Activated naive CD8-positive, alpha-beta T cell (primary cell): Measurements from ENCODE around the gene NBPF15.
"Not testable (repeated sequence)": the region's sequence is repeated elsewhere in the genome, so short reads cannot be mapped to it uniquely, and the experiment has no call there.

Experiments
- H3K27ac Mint-ChIP-seq: one replicate; pipeline ENCODE4 v1.8.0; 2021; ENCODE audit warnings: mixed read lengths
- H3K27me3 Mint-ChIP-seq: one replicate; pipeline ENCODE4 v1.8.0; 2021; ENCODE audit warnings: mixed read lengths
- H3K36me3 Mint-ChIP-seq: one replicate; pipeline ENCODE4 v1.8.0; 2021; ENCODE audit warnings: mixed read lengths
- H3K4me1 Mint-ChIP-seq: one replicate; pipeline ENCODE4 v1.8.0; 2021; ENCODE audit warnings: low read depth, mixed read lengths
- H3K4me3 Mint-ChIP-seq: one replicate; pipeline ENCODE4 v1.8.0; 2021; ENCODE audit warnings: mild to moderate bottlenecking, mixed read lengths
- H3K9me3 Mint-ChIP-seq: one replicate; pipeline ENCODE4 v1.8.0; 2021; ENCODE audit warnings: low read depth, mixed read lengths

NBPF15 gene, protein sequence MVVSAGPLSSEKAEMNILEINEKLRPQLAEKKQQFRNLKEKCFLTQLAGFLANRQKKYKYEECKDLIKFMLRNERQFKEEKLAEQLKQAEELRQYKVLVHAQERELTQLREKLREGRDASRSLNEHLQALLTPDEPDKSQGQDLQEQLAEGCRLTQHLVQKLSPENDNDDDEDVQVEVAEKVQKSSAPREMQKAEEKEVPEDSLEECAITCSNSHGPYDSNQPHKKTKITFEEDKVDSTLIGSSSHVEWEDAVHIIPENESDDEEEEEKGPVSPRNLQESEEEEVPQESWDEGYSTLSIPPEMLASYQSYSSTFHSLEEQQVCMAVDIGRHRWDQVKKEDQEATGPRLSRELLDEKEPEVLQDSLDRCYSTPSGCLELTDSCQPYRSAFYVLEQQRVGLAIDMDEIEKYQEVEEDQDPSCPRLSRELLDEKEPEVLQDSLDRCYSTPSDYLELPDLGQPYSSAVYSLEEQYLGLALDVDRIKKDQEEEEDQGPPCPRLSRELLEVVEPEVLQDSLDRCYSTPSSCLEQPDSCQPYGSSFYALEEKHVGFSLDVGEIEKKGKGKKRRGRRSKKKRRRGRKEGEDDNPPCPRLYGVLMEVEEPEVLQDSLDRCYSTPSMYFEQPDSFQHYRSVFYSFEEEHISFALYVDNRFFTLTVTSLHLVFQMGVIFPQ

DNA sequence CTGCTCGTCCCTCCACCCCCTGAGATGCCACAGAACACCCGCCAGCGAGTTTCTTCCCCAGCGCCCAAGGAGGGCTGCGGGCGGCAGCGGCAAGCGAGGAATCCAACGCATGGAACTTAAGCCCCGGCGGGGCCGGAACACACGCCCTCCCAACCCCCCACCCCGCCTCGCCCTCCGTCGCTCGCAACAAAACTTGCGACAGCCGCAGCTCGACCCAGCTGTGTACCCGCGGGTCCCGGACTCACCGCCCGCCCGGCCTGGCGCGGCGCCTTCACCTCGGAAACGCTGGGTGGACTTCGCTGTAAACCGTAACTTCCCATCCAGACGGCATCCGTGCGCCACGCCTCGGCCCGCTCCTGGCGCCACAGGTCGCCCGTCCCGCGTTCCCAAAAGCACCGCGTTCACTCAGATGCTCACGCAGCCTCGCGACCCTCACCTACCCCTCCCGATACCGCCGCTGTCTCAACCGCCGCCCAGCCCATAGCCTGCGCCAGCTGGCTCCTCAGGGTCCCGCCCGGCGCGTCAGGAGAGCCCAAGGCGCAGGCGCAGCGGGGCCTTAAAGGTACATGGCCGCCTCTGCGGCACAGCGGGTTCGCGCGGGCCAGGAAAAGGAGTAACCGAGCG lies at the start of gene NBPF15:
Gene NBPF15, minus strand, starts transcription at position 534 of the 624 bp plus-strand sequence. CDS start 21,666 bp downstream, outside the sequence.
- not testable (repeated sequence) for H3K36me3 Mint-ChIP-seq, H3K4me1 Mint-ChIP-seq, H3K27me3 Mint-ChIP-seq, H3K27ac Mint-ChIP-seq, H3K9me3 Mint-ChIP-seq
- peak within 1 kb of the TSS; percentile 95 for H3K4me3 Mint-ChIP-seq

DNA sequence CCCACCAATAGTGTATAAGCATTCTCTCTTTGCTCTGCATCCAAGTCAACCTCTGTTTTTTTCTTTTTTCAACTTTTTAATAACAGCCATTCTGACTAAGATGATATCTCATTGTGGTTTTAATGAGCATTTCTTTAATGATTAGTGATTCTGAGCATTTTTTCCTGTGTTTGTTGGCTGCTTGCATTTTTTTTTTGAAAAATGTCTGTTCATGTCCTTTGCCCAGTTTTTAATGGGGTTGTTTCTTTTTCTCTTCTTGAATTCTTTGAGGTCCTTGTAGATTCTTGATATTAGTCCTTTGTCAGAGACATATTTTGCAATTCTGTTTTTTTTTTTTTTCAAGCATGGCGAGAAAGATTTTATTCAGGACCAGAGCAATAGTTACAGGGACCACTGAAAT lies 35.0 kb upstream of the NBPF15 start:
- H3K27me3 Mint-ChIP-seq, H3K4me3 Mint-ChIP-seq, H3K9me3 Mint-ChIP-seq, H3K36me3 Mint-ChIP-seq, H3K4me1 Mint-ChIP-seq, H3K27ac Mint-ChIP-seq: not testable (repeated sequence)

DNA sequence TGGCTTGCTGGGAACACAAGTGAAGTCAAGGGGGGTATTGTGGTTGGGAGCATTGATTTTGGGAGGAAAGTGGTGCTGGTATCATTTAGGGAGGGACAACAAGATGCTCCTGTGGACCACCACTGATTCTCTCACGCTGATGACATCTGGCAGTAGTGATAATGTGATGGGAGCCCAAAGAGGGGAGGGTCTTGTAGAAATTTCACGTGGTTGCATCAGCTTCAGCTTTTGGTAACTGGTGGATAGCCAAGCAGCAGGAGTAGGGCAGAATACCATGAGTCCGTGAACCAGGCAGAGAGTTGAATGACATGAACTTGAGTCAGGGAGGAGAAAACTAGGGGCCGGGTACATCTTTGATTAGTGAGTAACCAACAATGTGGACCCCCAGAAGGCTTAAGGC lies 32.7 kb upstream of the NBPF15 start:
- H3K9me3 Mint-ChIP-seq, H3K4me3 Mint-ChIP-seq, H3K27ac Mint-ChIP-seq, H3K27me3 Mint-ChIP-seq, H3K36me3 Mint-ChIP-seq, H3K4me1 Mint-ChIP-seq: not testable (repeated sequence)

DNA sequence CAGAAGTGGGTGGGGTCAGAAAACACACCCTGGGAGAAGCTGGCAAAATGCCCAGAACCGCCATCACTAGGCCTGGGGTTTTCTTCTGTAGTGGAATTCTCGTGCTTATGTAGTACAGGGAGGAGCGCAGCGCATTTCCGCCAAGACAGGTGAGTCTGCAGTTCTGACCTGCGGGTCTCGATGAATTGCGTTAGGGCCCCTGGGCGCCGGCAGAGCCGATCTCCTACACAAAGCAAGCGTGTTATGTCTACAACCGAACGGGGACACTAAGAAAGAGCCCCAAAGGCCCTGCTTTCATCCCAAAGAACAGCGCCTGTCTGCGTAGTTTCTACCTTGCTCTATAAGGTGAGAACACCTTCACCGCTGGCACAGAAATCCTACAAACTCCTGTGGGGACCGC lies 28.9 kb upstream of the NBPF15 start:
- H3K36me3 Mint-ChIP-seq, H3K4me3 Mint-ChIP-seq, H3K9me3 Mint-ChIP-seq, H3K27me3 Mint-ChIP-seq, H3K27ac Mint-ChIP-seq, H3K4me1 Mint-ChIP-seq: not testable (repeated sequence)

DNA sequence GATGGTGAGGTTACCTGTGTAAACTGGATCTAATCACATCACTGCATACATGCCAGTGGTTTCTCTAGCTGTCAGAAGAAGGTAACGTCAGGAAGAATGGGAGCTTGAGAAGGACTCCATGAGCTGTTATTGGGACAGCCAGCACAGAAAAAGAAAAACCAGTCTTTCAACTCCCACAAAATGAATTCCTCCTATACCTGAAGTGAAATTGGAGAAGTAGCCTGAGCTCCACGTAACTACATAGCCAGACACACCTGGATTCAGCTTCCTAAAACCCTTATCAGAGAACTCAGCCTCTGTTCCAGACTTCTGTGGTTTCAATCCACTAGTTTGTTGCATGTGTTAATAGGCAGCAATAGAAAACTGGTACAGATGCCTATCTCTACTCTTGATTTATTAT lies 25.5 kb upstream of the NBPF15 start:
- H3K4me3 Mint-ChIP-seq, H3K27me3 Mint-ChIP-seq, H3K4me1 Mint-ChIP-seq, H3K9me3 Mint-ChIP-seq, H3K27ac Mint-ChIP-seq, H3K36me3 Mint-ChIP-seq: not testable (repeated sequence)

DNA sequence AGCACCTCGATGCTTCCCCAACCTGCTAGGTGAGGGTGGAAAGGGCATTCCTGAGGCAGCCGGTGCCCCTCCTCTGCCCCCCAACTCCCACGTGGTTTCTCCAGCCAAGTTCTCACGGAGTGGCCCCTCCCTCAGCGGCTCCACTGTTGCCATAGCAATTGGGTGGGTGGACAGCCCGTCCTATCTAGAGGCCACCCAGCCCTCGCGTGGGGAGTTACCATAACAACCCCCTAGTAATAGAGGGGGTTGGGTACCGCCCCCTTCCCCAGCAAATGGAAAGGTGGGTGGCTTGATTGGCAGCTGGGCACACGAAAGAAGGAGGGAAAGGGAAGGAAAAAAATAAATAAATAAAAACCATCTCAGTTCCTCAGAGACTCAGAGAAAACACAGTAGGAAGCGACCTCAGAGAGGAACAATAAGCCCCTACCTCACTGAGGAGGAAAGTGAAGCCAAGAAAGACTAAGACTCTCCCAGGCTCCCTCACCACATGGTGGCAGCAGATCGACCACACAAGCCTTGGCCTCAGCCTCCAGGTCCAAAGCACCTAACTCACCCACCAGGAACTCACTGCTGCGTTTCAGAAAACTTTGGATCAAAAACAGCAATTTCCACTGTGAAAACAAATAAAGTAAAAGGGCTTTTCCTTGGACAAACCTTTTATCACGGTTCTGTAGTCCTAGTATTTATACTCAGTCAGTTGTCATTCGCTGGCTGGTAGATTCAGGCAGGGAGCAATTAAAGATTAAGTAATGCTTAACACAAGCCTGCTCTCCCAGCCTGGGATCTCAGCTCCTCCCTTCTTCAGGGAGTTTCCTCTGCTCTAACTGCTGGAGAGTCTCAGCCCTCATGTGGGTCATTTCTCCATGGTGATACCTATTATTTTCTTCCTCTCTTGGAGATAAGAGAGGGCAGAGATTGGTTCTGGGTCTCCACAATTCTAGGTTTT lies 23.9 kb upstream of the NBPF15 start:
- H3K4me3 Mint-ChIP-seq, H3K27ac Mint-ChIP-seq, H3K27me3 Mint-ChIP-seq, H3K4me1 Mint-ChIP-seq, H3K36me3 Mint-ChIP-seq, H3K9me3 Mint-ChIP-seq: not testable (repeated sequence)

DNA sequence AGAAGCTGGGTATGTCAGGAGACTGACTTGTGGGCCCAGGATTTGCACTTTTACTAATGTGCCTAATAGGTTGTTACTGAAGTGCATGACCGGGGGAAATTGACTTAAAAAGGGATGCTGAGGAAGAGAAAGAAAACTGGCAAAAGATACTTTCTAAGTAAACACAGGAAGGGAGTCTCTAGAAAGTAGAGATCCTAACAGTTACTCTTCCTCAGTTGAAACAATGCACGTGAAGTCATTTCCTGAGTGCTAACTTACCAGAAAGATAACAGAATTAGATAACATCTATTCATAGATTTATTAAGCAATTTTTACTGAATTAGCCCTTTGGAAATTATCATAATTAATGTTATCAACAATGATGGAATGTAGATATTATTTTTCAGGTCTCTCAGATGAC lies 12.4 kb upstream of the NBPF15 start:
- H3K36me3 Mint-ChIP-seq, H3K27ac Mint-ChIP-seq, H3K9me3 Mint-ChIP-seq, H3K4me1 Mint-ChIP-seq, H3K27me3 Mint-ChIP-seq, H3K4me3 Mint-ChIP-seq: not testable (repeated sequence)

DNA sequence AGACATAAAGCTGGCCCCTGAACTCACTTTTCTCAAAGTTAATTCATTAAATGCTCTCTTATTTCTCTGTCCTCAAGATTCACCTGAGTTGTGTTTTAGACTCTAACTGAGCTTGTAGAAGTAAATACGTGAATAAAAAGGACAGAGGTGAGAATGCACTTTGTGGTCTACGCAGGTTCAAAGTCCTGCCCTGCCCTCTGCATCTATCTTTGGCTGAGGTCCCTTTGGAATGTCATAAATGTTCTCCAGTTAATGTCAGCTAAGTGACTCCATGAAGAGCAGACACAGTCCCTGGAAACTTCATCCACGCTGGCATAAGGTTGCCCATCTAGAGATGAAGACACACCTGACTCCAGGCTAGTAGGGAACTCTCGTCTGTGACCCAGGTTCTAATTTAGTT lies 10.0 kb upstream of the NBPF15 start:
- H3K27me3 Mint-ChIP-seq, H3K9me3 Mint-ChIP-seq, H3K36me3 Mint-ChIP-seq, H3K4me3 Mint-ChIP-seq, H3K4me1 Mint-ChIP-seq, H3K27ac Mint-ChIP-seq: not testable (repeated sequence)

DNA sequence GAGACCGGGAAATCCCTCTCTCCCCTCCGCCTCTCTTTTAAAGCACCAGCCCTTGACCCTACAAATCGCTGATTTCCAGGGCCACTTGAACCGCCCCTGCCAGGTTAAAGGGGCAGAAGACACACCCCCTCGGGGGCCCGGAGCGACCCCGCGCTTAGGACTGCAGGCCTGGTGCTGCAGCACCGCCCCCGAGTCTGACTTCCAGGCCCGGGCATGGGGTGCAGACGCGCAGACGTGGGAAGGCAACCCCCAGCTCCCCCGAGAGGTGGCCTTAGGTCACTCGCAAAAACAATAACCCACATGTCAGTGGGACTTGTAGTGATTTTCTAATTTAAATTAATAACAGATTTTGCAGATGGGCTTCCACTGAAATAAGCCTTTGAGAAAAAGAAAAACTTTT lies 309 bp upstream of the NBPF15 start:
- H3K27ac Mint-ChIP-seq, H3K9me3 Mint-ChIP-seq, H3K36me3 Mint-ChIP-seq, H3K27me3 Mint-ChIP-seq, H3K4me3 Mint-ChIP-seq, H3K4me1 Mint-ChIP-seq: not testable (repeated sequence)

DNA sequence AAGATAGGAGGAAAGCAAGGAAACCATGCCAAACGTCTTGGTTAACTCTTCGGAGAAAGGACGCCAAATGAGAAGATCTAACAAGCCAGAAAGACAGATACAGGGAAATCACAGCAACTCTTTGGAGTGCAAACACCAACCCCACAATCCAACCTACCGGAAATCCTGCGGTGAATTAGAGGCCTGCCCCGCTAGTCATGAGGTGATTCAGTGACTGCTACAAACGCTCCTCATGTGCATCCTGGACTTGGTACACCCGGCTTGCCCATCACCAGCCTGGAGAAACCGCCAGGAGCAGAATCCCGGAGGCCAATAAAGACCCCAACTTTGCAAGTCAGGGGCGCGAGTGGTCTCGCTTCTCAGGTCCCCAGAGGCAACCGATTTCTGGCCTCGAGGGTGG lies 783 bp downstream of the NBPF15 start:
- H3K4me1 Mint-ChIP-seq, H3K27ac Mint-ChIP-seq, H3K27me3 Mint-ChIP-seq, H3K9me3 Mint-ChIP-seq, H3K36me3 Mint-ChIP-seq: not testable (repeated sequence)
- peak overlapping the region; percentile 78 for H3K4me3 Mint-ChIP-seq

DNA sequence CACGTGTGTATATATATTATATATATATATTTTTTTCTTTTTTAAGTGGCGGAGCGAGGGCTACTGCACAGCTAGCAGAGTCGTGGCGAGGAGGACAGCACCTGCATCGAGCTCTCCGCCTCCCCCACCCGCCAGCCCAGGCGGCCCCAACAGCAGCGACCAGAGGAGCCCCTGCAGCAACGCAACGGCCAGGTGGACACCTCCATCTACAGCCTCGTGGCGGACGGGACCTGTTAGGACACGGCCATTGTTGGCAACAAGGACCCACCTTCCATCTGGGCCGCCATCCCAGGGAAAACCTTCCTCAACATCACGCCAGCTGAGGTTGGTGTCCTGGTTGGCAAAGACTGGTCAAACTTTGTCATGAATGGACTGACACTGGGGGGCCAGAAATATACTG lies 19.1 kb downstream of the NBPF15 start:
- not testable (repeated sequence) for H3K27ac Mint-ChIP-seq, H3K4me1 Mint-ChIP-seq, H3K36me3 Mint-ChIP-seq, H3K4me3 Mint-ChIP-seq, H3K9me3 Mint-ChIP-seq, H3K27me3 Mint-ChIP-seq

DNA sequence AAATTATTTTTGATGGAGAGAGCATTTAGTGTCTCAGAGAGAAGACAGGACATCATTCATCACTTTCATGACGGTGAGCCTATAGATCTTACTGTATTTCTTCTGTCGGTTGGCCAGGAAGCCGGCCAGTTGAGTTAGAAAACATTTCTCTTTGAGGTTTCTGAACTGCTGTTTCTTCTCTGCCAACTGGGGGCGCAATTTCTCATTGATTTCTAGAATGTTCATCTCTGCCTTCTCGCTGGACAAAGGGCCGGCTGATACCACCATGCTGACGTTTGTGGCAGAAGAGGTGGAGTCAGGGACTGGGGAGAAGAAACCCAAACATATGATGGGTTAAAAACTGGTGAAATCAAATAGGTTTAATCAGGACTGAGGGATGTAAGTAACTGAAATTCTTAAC lies 21.7 kb downstream of the NBPF15 start:
- H3K27me3 Mint-ChIP-seq, H3K4me1 Mint-ChIP-seq, H3K27ac Mint-ChIP-seq, H3K36me3 Mint-ChIP-seq, H3K4me3 Mint-ChIP-seq, H3K9me3 Mint-ChIP-seq: not testable (repeated sequence)

DNA sequence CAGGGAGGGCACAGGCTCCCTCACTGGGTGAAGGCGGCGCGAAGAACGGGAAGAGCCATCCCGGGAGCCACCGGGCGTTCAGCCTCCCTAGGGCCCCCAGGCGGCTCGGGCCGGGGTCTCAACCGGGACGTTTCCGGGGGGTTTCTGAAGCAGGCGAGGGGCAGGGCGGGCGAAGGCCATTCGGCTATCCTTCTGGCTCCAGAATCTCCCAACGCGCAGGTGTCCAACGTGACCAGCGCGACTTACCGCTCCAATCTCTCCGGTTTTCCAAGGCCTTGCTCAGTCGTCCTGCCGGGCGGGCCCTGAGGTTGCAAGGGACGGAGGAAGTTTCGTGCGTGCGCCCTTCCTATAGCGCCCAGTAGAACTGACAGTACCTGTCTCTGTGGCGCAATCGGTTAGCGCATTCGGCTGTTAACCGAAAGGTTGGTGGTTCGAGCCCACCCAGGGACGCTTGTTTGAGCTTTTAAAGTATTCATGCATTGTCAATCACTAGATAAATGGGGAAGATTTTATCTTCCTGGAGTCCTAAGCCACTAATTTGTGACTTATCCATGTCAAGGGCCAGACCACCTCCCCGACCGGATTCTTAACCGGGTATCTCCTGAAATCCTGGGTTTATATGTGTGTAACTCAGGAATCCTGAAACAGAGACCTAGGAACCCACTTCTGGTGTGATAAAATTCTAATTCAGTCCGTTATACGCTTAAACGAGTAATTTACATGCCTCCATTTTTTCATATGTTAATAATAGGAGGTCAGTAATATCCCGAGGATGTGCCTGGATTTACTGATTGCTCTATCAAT lies 42.4 kb downstream of the NBPF15 start:
- not testable (repeated sequence) for H3K27me3 Mint-ChIP-seq, H3K9me3 Mint-ChIP-seq, H3K4me1 Mint-ChIP-seq, H3K36me3 Mint-ChIP-seq
- H3K4me3 Mint-ChIP-seq = peak overlapping the region; percentile 89
- H3K27ac Mint-ChIP-seq = peak overlapping the region; percentile 94

DNA sequence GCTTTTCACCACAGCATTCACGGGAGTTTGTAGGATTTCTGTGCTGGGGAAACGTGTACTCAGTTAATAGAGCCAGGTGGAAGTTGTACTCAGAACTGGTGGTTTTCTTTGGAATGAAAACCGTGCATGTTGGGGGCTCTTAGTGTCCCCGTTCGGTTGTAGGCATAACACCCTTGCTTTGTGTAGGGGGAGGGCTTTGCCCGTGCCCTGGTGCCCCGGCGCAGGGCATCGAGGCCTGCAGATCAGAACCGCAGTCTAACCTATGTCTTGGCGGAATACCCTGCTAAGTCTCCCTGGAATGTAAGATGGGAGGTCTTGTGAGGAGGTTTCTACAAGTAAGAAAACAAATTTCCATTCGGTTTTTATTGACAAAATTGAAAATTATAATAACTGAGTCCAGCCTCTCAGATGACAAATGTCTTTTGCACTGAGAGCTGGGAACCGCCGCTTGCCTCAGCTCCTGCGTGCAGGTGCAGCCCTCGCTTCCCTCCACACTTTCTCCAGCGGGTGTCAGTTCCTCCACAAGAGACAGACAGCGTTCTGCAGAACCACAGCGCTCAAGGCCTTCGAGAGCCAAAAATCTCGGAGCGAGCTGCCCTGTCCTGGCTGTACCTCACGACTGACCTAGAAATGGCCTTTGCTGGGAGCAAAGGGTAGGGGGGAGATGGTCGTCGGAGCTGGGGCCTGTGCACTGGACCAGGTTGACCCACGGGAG lies 47.9 kb downstream of the NBPF15 start:
- not testable (repeated sequence) for H3K9me3 Mint-ChIP-seq, H3K4me1 Mint-ChIP-seq, H3K27me3 Mint-ChIP-seq, H3K36me3 Mint-ChIP-seq
- Mint-ChIP-seq H3K4me3 (peak overlapping the region; percentile 95), H3K27ac (peak overlapping the region; percentile 98)
